GM23248 (cell line): Measurements from ENCODE around the gene RHEB. TPM values are rescaled to one million over a fixed set of nuclear protein-coding genes. Genes with fewer than 3 reads are reported as not detected.
A peak's percentile ranks its signal among the peaks of the same experiment; 100 is the strongest.

Source experiments
- DNase-seq: peaks from one replicate; pipeline ENCODE4 v3.0.0-alpha.2; 2015
- H2AFZ ChIP-seq: fragments of 200-600 bp; sonication (generic); 2 replicates; pipeline ENCODE4 v1.6.1; 2016; ENCODE audit warnings: antibody characterized with exemption
- H3F3A ChIP-seq: fragments of 200-600 bp; sonication (generic); 2 replicates; pipeline ENCODE4 v1.6.1; 2016; ENCODE audit warnings: mild to moderate bottlenecking, antibody characterized with exemption, mixed run types; ENCODE audit not compliant: insufficient read depth
- H3K27ac ChIP-seq: fragments of 200-600 bp; sonication (generic); 2 replicates; pipeline ENCODE4 v1.5.1; 2016; ENCODE audit warnings: mild to moderate bottlenecking
- H3K27me3 ChIP-seq: fragments of 200-600 bp; sonication (generic); replicated peaks from 2 replicates; pipeline ENCODE4 v1.6.1; 2016; ENCODE audit warnings: mild to moderate bottlenecking; ENCODE audit not compliant: insufficient read depth
- H3K36me3 ChIP-seq: fragments of 200-600 bp; sonication (generic); 2 replicates; pipeline ENCODE4 v1.6.1; 2016; ENCODE audit warnings: low read depth, mild to moderate bottlenecking
- H3K4me1 ChIP-seq: fragments of 200-600 bp; sonication (generic); 2 replicates; pipeline ENCODE4 v1.6.1; 2016; ENCODE audit warnings: mild to moderate bottlenecking; ENCODE audit not compliant: insufficient read depth
- H3K4me2 ChIP-seq: fragments of 200-600 bp; sonication (generic); one replicate; pipeline ENCODE4 v1.6.1; 2016; ENCODE audit warnings: mild to moderate bottlenecking; ENCODE audit not compliant: unreplicated experiment
- H3K4me3 ChIP-seq: fragments of 200-600 bp; sonication (generic); 2 replicates; pipeline ENCODE4 v1.5.1; 2016; ENCODE audit warnings: mild to moderate bottlenecking
- H3K79me2 ChIP-seq: fragments of 200-600 bp; sonication (generic); 2 replicates; pipeline ENCODE4 v1.6.1; 2016; ENCODE audit warnings: mild to moderate bottlenecking; ENCODE audit not compliant: insufficient read depth
- H3K9ac ChIP-seq: fragments of 200-600 bp; sonication (generic); 2 replicates; pipeline ENCODE4 v1.6.1; 2016; ENCODE audit warnings: mild to moderate bottlenecking
- H3K9me2 ChIP-seq: fragments of 200-600 bp; sonication (generic); 2 replicates; pipeline ENCODE4 v1.6.1; 2016; ENCODE audit warnings: mixed run types, mild to moderate bottlenecking, moderate library complexity; ENCODE audit not compliant: insufficient read depth
- H3K9me3 ChIP-seq: fragments of 200-600 bp; sonication (generic); one replicate; pipeline ENCODE4 v1.6.1; 2017; ENCODE audit warnings: low read depth
- H4K20me1 ChIP-seq: fragments of 200-600 bp; sonication (generic); 2 replicates; pipeline ENCODE4 v1.6.0; 2016; ENCODE audit not compliant: insufficient read depth
- EZH2 ChIP-seq: fragments of 200-600 bp; sonication (generic); IDR thresholded peaks from 2 replicates; pipeline ENCODE4 v1.6.1; 2018; ENCODE audit warnings: antibody characterized with exemption, mild to moderate bottlenecking; ENCODE audit not compliant: insufficient read depth, poor library complexity, severe bottlenecking
- EZH2phosphoT487 ChIP-seq: fragments of 200-600 bp; sonication (generic); IDR thresholded peaks from 2 replicates; pipeline ENCODE4 v1.6.1; 2018; ENCODE audit warnings: antibody characterized with exemption, moderate library complexity, mild to moderate bottlenecking, low read depth; ENCODE audit not compliant: insufficient read depth
- WGBS, 2 experiments: methylation state at CpG; one replicate each; pipeline ENCODE4 v1.1.6; 2015 to 2017; ENCODE audit warnings: low lambda C conversion rate in 2 of 2, low coverage in 1 of 2; ENCODE audit errors: missing lambda C conversion rate in 2 of 2; 5-methylcytosine and 5-hydroxymethylcytosine counted together
- in situ Hi-C: fragments of 300-500 bp; cut with MboI; formaldehyde crosslinking; loops from 2 replicates; pipeline ENCODE4 v1.15.0; 2020
- polyA plus RNA-seq: library from polyadenylated mRNA; unstranded; fragments of >200 nt; fragmentation: Nextera tagmentation; extraction: Ambion mirVana; gene quantifications from 2 replicates; pipeline ENCODE4 v1.2.1, GENCODE V29; 2016
- total RNA-seq: library from RNA; depleted of rRNA; stranded (reverse); fragments of >200 nt; shearing (Covaris generic); gene quantifications from 2 replicates; pipeline ENCODE4 v1.2.3, GENCODE V29; 2014

RHEB gene
- total and polyA plus RNA-seq, 2 experiments from 2014 or later, result 86.4 to 235 TPM

DNA sequence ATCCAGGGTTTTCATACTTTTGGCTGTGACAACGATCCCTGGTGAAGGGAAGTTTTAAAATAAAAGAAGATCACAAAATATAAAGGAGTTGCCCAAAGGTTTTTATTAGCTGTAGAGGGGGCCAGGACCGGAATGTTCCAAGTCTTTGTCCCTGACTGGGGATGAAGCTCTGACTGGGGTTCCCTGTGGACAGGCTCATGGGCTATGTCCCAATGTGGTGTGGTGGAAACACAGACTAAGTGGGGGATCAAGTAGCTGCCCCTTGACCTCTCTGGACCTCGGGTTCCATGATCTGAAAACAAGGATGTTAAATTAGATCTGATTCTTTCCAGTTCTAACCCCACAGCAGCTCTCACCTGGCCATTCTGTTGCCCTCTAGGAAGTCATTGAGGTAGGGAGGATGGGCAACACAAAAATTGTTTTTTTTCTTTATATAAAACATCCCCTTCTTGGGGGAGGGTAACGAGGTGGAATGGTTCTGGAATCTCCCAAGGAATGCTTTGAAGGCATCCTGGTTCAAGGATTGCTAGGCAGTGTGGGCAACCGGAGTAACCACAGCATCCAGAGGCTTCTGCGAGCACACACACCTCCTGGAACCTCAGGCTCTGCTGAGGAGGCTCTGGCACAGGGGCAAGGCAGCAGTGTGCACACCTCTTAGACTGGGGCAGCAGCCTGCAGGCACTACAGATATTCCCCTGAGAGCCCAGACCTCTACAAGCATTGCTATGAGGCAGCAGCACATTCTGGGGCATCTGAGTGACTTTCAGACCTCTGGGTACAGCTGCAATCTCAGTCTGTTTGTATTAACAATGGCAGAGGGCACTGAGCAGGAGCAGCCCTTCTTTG, 58.4 kb downstream of the RHEB start:
- H4K20me1 ChIP-seq, result no peaks in the 10 kb centered on the region
- H3K27ac ChIP-seq, result no peak overlapping the region

DNA sequence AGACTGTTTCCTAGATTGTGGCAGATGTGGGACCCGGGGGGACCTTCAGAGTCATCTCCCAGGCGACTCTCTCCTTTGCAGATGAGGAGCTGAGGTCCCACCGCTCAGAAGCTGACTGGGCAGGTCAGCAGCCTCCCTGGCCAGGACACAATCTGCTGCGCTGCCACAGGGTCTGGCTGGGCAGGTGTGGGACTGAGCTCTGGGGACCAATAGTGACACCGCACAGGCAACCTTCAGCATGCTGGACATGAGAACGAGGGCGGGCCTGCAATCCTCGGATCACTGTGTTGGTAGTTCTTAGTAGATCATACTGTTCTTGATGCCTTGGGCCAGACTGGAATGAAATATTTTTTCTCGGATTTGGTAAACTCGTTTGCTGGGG, 59.2 kb downstream of the RHEB start:
- Histone ChIP-seq H3K9ac (peak overlapping the region; percentile 46), H3K27ac (peak overlapping the region; percentile 55), H3K4me1 (peaks cover 20% of the 10 kb centered on the region), H3K9me3 (no peaks in the 10 kb centered on the region), H2AFZ (peak overlapping the region; percentile 70), H3K27me3 (no peaks in the 10 kb centered on the region), H4K20me1 (no peaks in the 10 kb centered on the region), H3K4me2 (peak overlapping the region; percentile 78), H3K79me2 (no peaks in the 10 kb centered on the region), H3K9me2 (no peaks in the 10 kb centered on the region), H3K36me3 (peaks cover 23% of the 10 kb centered on the region), H3F3A (peaks cover 42% of the 10 kb centered on the region), H3K4me3 (peak overlapping the region; percentile 62)
- peak; percentile 43 for DNase-seq
- in situ Hi-C loops, result no loop called here
- WGBS, 2 experiments, result 11 to 13% methylated on average over 10 of the region's 10 CpGs
- TF ChIP-seq EZH2phosphoT487, result no peak
- TF ChIP-seq EZH2, result no peak

More for the DNA sequence above, 58.4 kb downstream of the RHEB start:
- Histone ChIP-seq H3F3A (peaks cover 42% of the 10 kb centered on the region), H2AFZ (no peak overlapping the region), H3K9me2 (no peaks in the 10 kb centered on the region), H3K4me1 (peaks cover 20% of the 10 kb centered on the region), H3K9ac (no peak overlapping the region), H3K79me2 (no peaks in the 10 kb centered on the region), H3K4me2 (peak overlapping the region; percentile 78), H3K9me3 (no peaks in the 10 kb centered on the region), H3K36me3 (peaks cover 26% of the 10 kb centered on the region), H3K27me3 (no peaks in the 10 kb centered on the region), H3K4me3 (no peak overlapping the region)
- no peak for TF ChIP-seq EZH2
- TF ChIP-seq EZH2phosphoT487, result no peak
- 68 to 70% methylated on average over 6 of the region's 6 CpGs for WGBS, 2 experiments
- no peak for DNase-seq
- in situ Hi-C loops, result no loop called here

- Histone ChIP-seq H3K36me3 (peaks cover 18% of the 10 kb centered on the region), H3K4me2 (peak overlapping the region; percentile 78), H3K27me3 (no peaks in the 10 kb centered on the region), H3K9ac (peak overlapping the region; percentile 46), H3K27ac (peak overlapping the region; percentile 55), H3K79me2 (no peaks in the 10 kb centered on the region), H3K9me3 (no peaks in the 10 kb centered on the region), H3K4me3 (peak overlapping the region; percentile 62), H3K4me1 (peaks cover 20% of the 10 kb centered on the region), H3F3A (peaks cover 42% of the 10 kb centered on the region), H4K20me1 (no peaks in the 10 kb centered on the region), H3K9me2 (no peaks in the 10 kb centered on the region), H2AFZ (peak overlapping the region; percentile 70)
- in situ Hi-C loops, result loop anchor here (10.0 kb wide), 1 partner anchor 305 kb away; no protein-coding TSS in a partner anchor
- peak; percentile 89 for DNase-seq
- TF ChIP-seq EZH2phosphoT487, result no peak
- TF ChIP-seq EZH2, result no peak
- WGBS, 2 experiments, result 1 to 2% methylated on average over 23 to 25 of the region's 25 CpGs
Measured at GRCh38 chr7:151459726-151460473, 59.8 kb downstream of the RHEB start.

- Histone ChIP-seq H4K20me1 (no peaks in the 10 kb centered on the region), H3K9me3 (no peaks in the 10 kb centered on the region), H3K36me3 (no peaks in the 10 kb centered on the region), H3K9ac (no peak overlapping the region), H3K27ac (no peak overlapping the region), H3K4me3 (no peak overlapping the region), H3K79me2 (no peaks in the 10 kb centered on the region), H3F3A (peaks cover 35% of the 10 kb centered on the region), H3K4me2 (no peak overlapping the region), H2AFZ (no peak overlapping the region), H3K27me3 (no peaks in the 10 kb centered on the region), H3K4me1 (peaks cover 20% of the 10 kb centered on the region), H3K9me2 (no peaks in the 10 kb centered on the region)
- 93 to 94% methylated on average over 6 of the region's 6 CpGs for WGBS, 2 experiments
- in situ Hi-C loops, result loop anchor here (10.0 kb wide), 1 partner anchor 307 kb away; no protein-coding TSS in a partner anchor
- TF ChIP-seq EZH2 (no peak), EZH2phosphoT487 (no peak)
- DNase-seq, result no peak
Measured at GRCh38 chr7:151457534-151457933, 62.2 kb downstream of the RHEB start.
